GM10248 (cell line): Measurements from ENCODE around the gene SH3D19.

Experiments used
- CTCF ChIA-PET: fragments of 300-600 bp; sonication (Branson Sonifier 250); formaldehyde crosslinking; extraction: SDS; loops from one replicate; lab custom pipeline; 2021; ENCODE audit warnings: antibody characterized with exemption; lab: Yijun Ruan, JAX
- POLR2A ChIA-PET: fragments of 350-650 bp; sonication (Branson Sonifier 250); formaldehyde crosslinking; extraction: SDS; loops from one replicate; lab custom pipeline; 2020; ENCODE audit warnings: antibody characterized with exemption; lab: Yijun Ruan, JAX
- DNase-seq: peaks from one replicate; pipeline ENCODE4 v3.0.0; 2012; ENCODE audit errors: extremely low spot score
- TF ChIP-seq, protein P1 (sequence below): IDR thresholded peaks from 2 replicates; pipeline ENCODE4 v1.5.1; 2012; ENCODE audit warnings: mild to moderate bottlenecking, low read depth; ENCODE audit errors: extremely low read depth, missing control alignments, control extremely low read depth

The SH3D19 gene

DNA sequence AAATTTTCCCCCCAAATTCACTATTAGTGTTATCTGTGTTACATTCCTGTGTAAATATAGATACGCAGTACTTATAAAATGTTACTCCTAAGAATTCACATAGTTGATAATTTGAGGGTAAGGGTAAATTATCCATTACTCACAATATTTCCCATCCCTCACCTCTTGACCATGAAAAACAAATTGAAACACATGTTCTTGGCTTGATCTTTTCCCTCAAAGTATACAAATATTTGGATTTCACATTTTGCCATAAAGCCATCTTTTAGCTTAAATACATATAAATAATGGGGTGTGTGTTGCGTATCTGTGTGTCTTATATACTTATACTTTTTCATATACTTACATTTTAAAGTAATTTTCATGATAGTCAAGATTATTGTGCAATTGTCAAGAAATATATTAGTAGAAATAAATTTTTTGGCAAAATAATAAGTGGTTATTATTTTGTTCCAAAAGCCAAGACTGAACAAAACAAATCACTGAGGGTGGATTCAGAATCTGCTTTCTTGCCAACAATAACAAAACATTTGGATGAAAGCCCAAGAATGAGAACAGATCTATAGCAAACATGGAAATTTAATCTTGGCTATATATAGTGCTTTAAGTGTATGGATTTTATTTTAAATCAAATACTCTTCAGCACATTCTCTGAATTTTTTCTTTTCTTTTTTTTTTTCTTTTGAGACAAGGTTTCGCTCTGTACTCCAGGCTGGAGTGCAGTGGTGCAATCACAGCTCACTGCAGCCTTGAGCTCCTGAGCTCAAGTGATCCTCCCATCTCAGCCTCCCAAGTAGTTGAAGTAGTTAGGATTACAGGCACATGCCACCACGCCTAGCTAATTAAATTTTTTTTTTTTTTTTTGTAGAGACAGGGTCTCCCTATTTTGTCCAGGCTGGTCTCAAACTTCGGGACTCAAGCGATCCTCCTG is 97.0 kb downstream of the SH3D19 start:
- CTCF ChIA-PET = no interaction called here

DNA sequence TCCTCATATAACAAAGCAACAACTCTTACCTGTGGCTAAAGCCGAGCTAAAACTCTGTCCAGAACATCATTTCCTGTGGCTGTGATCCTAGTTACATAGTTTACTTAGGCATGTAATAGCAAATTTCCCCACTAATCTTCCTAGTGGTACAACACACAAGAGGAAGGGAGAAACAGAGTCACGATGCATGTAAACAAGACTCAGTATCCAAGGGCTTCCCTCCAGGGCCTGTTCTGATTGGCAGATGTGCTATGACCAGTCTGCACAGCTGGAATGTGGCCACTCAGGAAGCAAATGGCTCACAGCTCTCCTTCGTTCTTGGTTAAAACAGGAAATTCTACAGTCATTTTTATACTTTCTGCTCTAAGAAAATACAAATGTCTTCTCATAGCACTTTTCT is 97.7 kb downstream of the SH3D19 start:
- TF ChIP-seq, protein P1, sequence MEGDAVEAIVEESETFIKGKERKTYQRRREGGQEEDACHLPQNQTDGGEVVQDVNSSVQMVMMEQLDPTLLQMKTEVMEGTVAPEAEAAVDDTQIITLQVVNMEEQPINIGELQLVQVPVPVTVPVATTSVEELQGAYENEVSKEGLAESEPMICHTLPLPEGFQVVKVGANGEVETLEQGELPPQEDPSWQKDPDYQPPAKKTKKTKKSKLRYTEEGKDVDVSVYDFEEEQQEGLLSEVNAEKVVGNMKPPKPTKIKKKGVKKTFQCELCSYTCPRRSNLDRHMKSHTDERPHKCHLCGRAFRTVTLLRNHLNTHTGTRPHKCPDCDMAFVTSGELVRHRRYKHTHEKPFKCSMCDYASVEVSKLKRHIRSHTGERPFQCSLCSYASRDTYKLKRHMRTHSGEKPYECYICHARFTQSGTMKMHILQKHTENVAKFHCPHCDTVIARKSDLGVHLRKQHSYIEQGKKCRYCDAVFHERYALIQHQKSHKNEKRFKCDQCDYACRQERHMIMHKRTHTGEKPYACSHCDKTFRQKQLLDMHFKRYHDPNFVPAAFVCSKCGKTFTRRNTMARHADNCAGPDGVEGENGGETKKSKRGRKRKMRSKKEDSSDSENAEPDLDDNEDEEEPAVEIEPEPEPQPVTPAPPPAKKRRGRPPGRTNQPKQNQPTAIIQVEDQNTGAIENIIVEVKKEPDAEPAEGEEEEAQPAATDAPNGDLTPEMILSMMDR = no peak
- POLR2A ChIA-PET = no interaction called here
- DNase-seq = no peak
- CTCF ChIA-PET = no interaction called here

More for the DNA sequence above, 97.0 kb downstream of the SH3D19 start:
- POLR2A ChIA-PET = no interaction called here
- no peak for DNase-seq
- TF ChIP-seq, protein P1 = no peak

DNA sequence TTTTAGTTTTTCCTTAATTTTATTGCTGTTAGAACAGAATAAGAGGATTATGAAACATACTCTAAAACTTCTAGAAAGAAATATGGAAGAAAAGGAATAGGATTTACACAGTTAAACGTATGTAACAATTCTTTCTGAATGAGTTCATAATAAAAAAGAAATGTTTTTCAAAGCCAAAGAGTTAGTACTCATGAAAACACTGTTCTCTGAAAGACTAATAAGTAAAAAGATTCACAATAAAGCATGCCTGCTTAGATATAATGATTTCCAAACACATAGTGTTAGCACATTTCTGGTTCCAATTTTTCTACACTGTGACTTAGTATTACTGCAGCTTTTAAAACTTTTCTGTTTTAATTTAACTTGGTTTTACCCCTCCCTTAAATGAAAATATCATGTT is 98.2 kb downstream of the SH3D19 start:
- ChIA-PET CTCF (no interaction called here), POLR2A (no interaction called here)
- TF ChIP-seq, protein P1 = no peak
- no peak for DNase-seq

DNA sequence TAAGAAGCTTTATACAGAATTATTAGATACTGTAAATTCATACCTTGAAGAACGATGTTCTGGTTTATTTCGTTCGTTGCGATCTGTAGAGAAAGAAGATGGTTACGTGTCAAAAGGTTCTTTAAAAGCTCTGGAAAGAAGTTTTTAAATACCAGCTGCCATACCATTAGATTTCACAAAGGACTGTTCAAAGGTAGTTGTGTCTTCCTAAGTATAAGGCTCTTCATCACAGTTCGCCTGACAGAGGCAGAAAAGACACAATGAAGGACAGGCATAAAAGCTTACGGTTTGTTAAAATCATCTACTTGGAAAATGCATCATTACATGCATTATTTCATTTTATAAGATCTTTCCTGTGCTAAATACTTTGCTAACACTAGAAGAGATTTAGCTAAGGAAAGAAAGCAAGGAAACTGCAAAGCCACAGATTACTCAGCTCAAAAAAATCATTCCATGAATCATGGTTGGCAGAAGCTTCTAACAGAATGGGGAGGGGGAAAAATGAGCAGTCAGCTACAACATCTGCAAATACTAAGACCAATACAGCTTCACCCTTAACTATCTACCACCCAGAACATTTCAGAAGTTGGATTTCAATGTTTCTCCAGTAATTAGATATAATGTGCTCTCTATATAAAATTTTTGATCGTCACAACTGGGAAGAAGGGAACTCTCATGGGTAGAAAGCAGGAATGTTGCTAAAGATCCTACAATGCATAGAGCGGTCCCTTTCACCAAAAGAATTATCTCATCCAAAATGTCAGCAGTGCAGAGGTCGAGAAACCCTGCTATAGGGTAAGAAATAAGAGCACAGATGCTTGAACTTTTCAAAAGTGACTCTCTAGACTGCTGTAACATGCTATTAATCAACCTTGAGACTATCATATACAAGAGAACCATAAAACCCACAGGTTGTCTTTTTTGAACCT is 99.1 kb downstream of the SH3D19 start:
- CTCF ChIA-PET = interaction anchor here (0.8 kb wide), 1 partner anchor 10 kb away, joined by 3 read pairs; no protein-coding TSS in a partner anchor
- POLR2A ChIA-PET = no interaction called here
- TF ChIP-seq, protein P1 = no peak
- DNase-seq = no peak

DNA sequence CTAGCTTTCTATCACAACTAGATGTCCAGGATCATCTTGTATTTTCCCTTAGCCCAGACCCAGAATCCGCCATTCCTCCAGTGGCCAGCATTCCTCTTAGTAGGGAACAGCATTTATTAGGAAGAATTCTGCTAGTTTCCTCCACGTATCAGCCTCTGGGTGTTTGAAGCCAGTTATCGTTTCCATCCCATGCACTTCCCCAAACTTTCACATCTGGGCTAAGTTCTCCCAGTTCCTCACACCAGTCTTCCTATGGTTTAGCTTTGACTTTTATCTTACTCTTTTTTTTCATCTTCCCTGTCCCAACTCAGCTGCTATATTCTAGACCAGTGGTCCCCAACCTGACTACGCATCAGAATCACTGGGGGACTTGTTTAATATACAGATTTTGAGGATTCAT is 101.9 kb downstream of the SH3D19 start:
- TF ChIP-seq, protein P1 = no peak
- POLR2A ChIA-PET = no interaction called here
- CTCF ChIA-PET = no interaction called here
- no peak for DNase-seq

DNA sequence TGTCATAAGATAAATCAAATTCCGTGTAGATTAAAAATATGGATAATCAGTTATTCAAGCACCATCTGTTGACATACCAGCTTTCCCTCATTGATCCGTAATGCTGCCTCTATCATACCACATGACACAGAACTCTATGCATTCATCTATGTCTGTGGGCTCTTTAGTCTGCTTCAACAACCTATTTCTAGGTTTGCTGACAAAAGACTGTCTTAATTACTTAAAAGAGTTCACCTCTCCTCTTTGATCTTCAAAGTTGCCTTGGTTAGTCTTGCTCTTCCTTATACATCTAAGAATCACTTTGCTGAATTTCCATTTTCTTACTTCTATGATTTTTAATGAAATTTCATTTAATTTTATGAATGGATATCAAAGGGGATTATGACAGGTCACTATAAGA is 105.5 kb downstream of the SH3D19 start:
- CTCF ChIA-PET = interaction anchor here (0.8 kb wide), 1 partner anchor 13 kb away, joined by 3 read pairs; no protein-coding TSS in a partner anchor
- TF ChIP-seq, protein P1 = no peak
- DNase-seq = no peak
- POLR2A ChIA-PET = no interaction called here
